ENCODE measurements around the gene CRADD. TPM values are rescaled to one million over a fixed set of nuclear protein-coding genes. Genes with fewer than 3 reads are reported as not detected.

The CRADD gene
- total RNA-seq, 1 experiment from 2014 or later: 7.6 TPM

- Histone ChIP-seq H3K4ac (ENCODE audit: low read depth, low read length) (no peak overlapping the region), H4K5ac (ENCODE audit: insufficient read length, low read depth, low read length) (no peak overlapping the region), H2BK120ac (ENCODE audit: low read depth, low read length, poor library complexity, severe bottlenecking) (no peak overlapping the region), H3K23me2 (ENCODE audit: insufficient read length, low read depth, low read length, poor library complexity, severe bottlenecking) (no peaks in the 10 kb centered on the region), H2AK5ac (ENCODE audit: insufficient read length, low read length) (no peak overlapping the region), H3K56ac (ENCODE audit: insufficient read length, low read depth, low read length) (no peak overlapping the region), H3K4me1 (ENCODE audit: insufficient read depth, low read length) (0 out of 2 replicates have a peak, but pooled peaks cover 2% of the 10 kb centered on the region), H2BK12ac (ENCODE audit: insufficient read length, low read depth, low read length) (no peak overlapping the region), H2BK20ac (ENCODE audit: low read depth, low read length, poor library complexity, severe bottlenecking) (no peak overlapping the region), H3K9me3 (ENCODE audit: control insufficient read depth, low read depth, low read length) (no peaks in the 10 kb centered on the region), H2AFZ (ENCODE audit: low read length) (no peak overlapping the region), H3K79me2 (ENCODE audit: insufficient read depth, low read length) (no peaks in the 10 kb centered on the region), H2BK5ac (ENCODE audit: insufficient read length, low read length) (no peak overlapping the region), H3K14ac (ENCODE audit: insufficient read depth, low read length) (no peak overlapping the region), H3T11ph (ENCODE audit: low read length) (no peak overlapping the region), H3K9ac (ENCODE audit: extremely low read depth, insufficient read length, low read length) (no peak overlapping the region), H4K91ac (ENCODE audit: insufficient read length, low read depth, low read length) (no peak overlapping the region), H3K27ac (ENCODE audit: insufficient read length, low read depth, low read length) (no peak overlapping the region), H4K20me1 (ENCODE audit: control insufficient read depth, insufficient read depth, insufficient read length) (no peaks in the 10 kb centered on the region), H3K4me2 (ENCODE audit: insufficient read depth, insufficient read length, low read length) (no peak overlapping the region), H2BK15ac (ENCODE audit: low read depth, low read length) (no peak overlapping the region), H3K27me3 (ENCODE audit: insufficient read depth, low read length) (no peaks in the 10 kb centered on the region), H4K8ac (replicated peaks; ENCODE audit: insufficient read length, low read depth, low read length) (no peak overlapping the region), H3K23ac (ENCODE audit: insufficient read length, low read depth, low read length) (no peak overlapping the region), H3K79me1 (ENCODE audit: insufficient read depth, low read depth, low read length, poor library complexity, severe bottlenecking) (no peaks in the 10 kb centered on the region), H3K18ac (ENCODE audit: insufficient read length, low read depth, low read length) (no peak overlapping the region)
- TF ChIP-seq CTCF (conservative IDR thresholded peaks at IDR 0.05): no peak
- H3K27me3 Mint-ChIP-seq (ENCODE audit: low read depth): no peaks in the 10 kb centered on the region
- no peak overlapping the region for H3K4me3 Mint-ChIP-seq
- peaks cover 1 to 29% (median 5%) of the 10 kb centered on the region in 3 experiments; a peak in 5 of 7 replicates for H3K36me3 Mint-ChIP-seq (ENCODE audit: insufficient read depth in 1 of 3, low read depth in 3 of 3)
- no peak overlapping the region; a peak in 1 of 7 replicates for H3K27ac Mint-ChIP-seq
- H3K4me1 Mint-ChIP-seq: peaks cover 9 to 12% of the 10 kb centered on the region in 2 experiments
- no CpG with 5 or more reads among the region's 4 CpGs for WGBS (ENCODE audit: extremely low coverage, insufficient read length, low lambda C conversion rate)
- peaks cover 6 to 20% of the 10 kb centered on the region in 2 experiments; a peak in 4 of 5 replicates for H3K9me3 Mint-ChIP-seq
- no peak for DNase-seq
Observed at GRCh38 chr12:93723568-93723930, 46.4 kb downstream of the CRADD start.

All from H9 (cell line).